Endometrium (tissue), 2 donors: ENCODE measurements around the gene FANCD2.
"Not testable (repeated sequence)": the region's sequence is repeated elsewhere in the genome, so short reads cannot be mapped to it uniquely, and the experiment has no call there.

ENCODE experiments used
- FAIRE-seq: peaks from 2 replicates; lab custom pipeline; 2012; peaks lifted over from hg19 to GRCh38; lab: Jason Lieb, UNC
- donor health status: control.
- donor health status: control.

Gene FANCD2

GRCh38 chr3:10015461-10015904 lies 10.8 kb upstream of the FANCD2 start:
- no peak for FAIRE-seq

GRCh38 chr3:10017636-10018292 lies 8.5 kb upstream of the FANCD2 start:
- no peak for FAIRE-seq

- FAIRE-seq, result not testable (repeated sequence)
Measured at GRCh38 chr3:10018806-10019205, 7.4 kb upstream of the FANCD2 start.

- no peak for FAIRE-seq
Measured at GRCh38 chr3:10019326-10019725, 6.9 kb upstream of the FANCD2 start.

GRCh38 chr3:10021856-10022775 lies 4.1 kb upstream of the FANCD2 start:
- no peak for FAIRE-seq

- FAIRE-seq, result no peak
Measured at GRCh38 chr3:10023587-10024310, 2.5 kb upstream of the FANCD2 start.

- FAIRE-seq, result no peak
Measured at GRCh38 chr3:10025205-10026083, 793 bp upstream of the FANCD2 start.

GRCh38 chr3:10041034-10041433 lies 14.8 kb downstream of the FANCD2 start:
- FAIRE-seq, result no peak

GRCh38 chr3:10047876-10048275 lies 21.6 kb downstream of the FANCD2 start:
- no peak for FAIRE-seq

- FAIRE-seq, result not testable (repeated sequence)
Measured at GRCh38 chr3:10053054-10053453, 26.8 kb downstream of the FANCD2 start.

GRCh38 chr3:10055097-10055496 lies 28.9 kb downstream of the FANCD2 start:
- no peak for FAIRE-seq

GRCh38 chr3:10070077-10070476 lies 43.8 kb downstream of the FANCD2 start:
- FAIRE-seq, result not testable (repeated sequence)

- FAIRE-seq, result no peak
Measured at GRCh38 chr3:10074666-10075065, 48.4 kb downstream of the FANCD2 start.

- no peak for FAIRE-seq
Measured at GRCh38 chr3:10081871-10082270, 55.6 kb downstream of the FANCD2 start.

GRCh38 chr3:10085738-10086137 lies 59.5 kb downstream of the FANCD2 start:
- no peak for FAIRE-seq

- FAIRE-seq, result no peak
Measured at GRCh38 chr3:10088256-10088655, 62.0 kb downstream of the FANCD2 start.

- FAIRE-seq, result no peak
Measured at GRCh38 chr3:10090179-10090578, 63.9 kb downstream of the FANCD2 start.

GRCh38 chr3:10090774-10091173 lies 64.5 kb downstream of the FANCD2 start:
- FAIRE-seq, result not testable (repeated sequence)

GRCh38 chr3:10091387-10091786 lies 65.2 kb downstream of the FANCD2 start:
- not testable (repeated sequence) for FAIRE-seq

GRCh38 chr3:10093678-10094077 lies 67.4 kb downstream of the FANCD2 start:
- FAIRE-seq, result no peak

GRCh38 chr3:10099041-10099440 lies 72.8 kb downstream of the FANCD2 start:
- no peak for FAIRE-seq

GRCh38 chr3:10106919-10107318 lies 80.7 kb downstream of the FANCD2 start:
- no peak for FAIRE-seq
